Loucy (cell line): ENCODE results near the gene ZNF160.

Experiments used
- EZH2phosphoT487 ChIP-seq: fragments of 200-600 bp; IDR thresholded peaks from 2 replicates; pipeline ENCODE4 v1.6.1; 2018; ENCODE audit warnings: antibody characterized with exemption, mild to moderate bottlenecking, moderate library complexity, borderline replicate concordance
- TF ChIP-seq, protein P1 (sequence below): fragments of 200-600 bp; sonication (generic); conservative IDR thresholded peaks from 2 replicates; pipeline ENCODE4 v1.5.1; 2014; ENCODE audit warnings: mild to moderate bottlenecking, antibody characterized with exemption, low read length

DNA sequence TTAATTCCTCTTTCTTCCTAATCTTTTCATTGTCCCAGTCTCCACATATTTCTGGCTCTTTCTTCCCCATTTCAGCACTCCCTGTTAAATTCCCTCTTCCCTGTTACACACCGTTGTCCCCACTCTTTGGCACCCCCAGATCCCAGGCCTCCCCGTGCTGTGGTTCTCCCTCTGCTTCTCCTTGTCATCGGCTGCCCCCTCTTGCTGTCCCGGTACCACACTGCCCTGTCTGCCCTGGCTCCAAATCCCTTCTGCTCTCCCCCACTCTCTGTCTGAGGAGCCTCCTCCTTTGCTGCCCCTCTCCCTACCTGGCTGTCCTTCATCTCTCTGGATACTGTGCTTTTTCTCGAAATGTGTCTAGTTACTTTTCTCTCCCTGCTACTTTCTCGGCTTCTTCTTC lies 28.5 kb upstream of the ZNF160 start:
- TF ChIP-seq, protein P1, sequence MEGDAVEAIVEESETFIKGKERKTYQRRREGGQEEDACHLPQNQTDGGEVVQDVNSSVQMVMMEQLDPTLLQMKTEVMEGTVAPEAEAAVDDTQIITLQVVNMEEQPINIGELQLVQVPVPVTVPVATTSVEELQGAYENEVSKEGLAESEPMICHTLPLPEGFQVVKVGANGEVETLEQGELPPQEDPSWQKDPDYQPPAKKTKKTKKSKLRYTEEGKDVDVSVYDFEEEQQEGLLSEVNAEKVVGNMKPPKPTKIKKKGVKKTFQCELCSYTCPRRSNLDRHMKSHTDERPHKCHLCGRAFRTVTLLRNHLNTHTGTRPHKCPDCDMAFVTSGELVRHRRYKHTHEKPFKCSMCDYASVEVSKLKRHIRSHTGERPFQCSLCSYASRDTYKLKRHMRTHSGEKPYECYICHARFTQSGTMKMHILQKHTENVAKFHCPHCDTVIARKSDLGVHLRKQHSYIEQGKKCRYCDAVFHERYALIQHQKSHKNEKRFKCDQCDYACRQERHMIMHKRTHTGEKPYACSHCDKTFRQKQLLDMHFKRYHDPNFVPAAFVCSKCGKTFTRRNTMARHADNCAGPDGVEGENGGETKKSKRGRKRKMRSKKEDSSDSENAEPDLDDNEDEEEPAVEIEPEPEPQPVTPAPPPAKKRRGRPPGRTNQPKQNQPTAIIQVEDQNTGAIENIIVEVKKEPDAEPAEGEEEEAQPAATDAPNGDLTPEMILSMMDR: no peak
- TF ChIP-seq EZH2phosphoT487: no peak
